GM13976 (cell line): ENCODE results near the gene RANGAP1.
"Not testable (repeated sequence)": the region's sequence is repeated elsewhere in the genome, so short reads cannot be mapped to it uniquely, and the experiment has no call there.

Experiments
- DNase-seq: peaks from one replicate; pipeline ENCODE4 v3.0.0; 2012; ENCODE audit warnings: low spot score
- in situ Hi-C: fragments of 300-500 bp; cut with MboI; formaldehyde crosslinking; loops from one replicate; pipeline ENCODE4 v1.12.0; 2022; ENCODE audit warnings: low sequenced_read_pairs, mixed read lengths, inconsistent platforms; ENCODE audit not compliant: unreplicated experiment
- TF ChIP-seq, protein P1 (sequence below): IDR thresholded peaks from 2 replicates; pipeline ENCODE4 v1.5.1; 2012; ENCODE audit warnings: borderline replicate concordance, mild to moderate bottlenecking; ENCODE audit not compliant: insufficient read depth; ENCODE audit errors: extremely low read depth, missing control alignments, control extremely low read depth

RANGAP1 gene

DNA sequence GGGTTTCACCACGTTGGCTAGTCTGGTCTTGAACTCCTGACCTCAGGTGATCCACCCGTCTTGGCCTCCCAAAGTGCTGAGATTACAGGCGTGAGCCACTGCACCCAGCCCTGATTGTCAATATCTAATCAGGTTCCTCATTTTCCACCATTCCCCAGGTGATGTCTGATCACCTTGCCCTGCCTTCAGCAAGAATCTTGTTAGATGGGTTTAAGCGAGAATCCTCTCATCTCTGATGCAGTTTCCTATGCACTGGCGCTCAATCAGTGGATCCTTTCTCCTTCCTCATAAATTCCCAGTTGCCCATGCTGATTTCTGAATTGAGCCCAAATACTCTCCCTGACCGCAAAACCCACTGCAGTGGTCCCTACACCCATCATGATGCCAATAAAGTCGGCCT is 14.7 kb upstream of the RANGAP1 start:
- in situ Hi-C loops: no loop called here
- TF ChIP-seq, protein P1, sequence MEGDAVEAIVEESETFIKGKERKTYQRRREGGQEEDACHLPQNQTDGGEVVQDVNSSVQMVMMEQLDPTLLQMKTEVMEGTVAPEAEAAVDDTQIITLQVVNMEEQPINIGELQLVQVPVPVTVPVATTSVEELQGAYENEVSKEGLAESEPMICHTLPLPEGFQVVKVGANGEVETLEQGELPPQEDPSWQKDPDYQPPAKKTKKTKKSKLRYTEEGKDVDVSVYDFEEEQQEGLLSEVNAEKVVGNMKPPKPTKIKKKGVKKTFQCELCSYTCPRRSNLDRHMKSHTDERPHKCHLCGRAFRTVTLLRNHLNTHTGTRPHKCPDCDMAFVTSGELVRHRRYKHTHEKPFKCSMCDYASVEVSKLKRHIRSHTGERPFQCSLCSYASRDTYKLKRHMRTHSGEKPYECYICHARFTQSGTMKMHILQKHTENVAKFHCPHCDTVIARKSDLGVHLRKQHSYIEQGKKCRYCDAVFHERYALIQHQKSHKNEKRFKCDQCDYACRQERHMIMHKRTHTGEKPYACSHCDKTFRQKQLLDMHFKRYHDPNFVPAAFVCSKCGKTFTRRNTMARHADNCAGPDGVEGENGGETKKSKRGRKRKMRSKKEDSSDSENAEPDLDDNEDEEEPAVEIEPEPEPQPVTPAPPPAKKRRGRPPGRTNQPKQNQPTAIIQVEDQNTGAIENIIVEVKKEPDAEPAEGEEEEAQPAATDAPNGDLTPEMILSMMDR: no peak
- no peak for DNase-seq

DNA sequence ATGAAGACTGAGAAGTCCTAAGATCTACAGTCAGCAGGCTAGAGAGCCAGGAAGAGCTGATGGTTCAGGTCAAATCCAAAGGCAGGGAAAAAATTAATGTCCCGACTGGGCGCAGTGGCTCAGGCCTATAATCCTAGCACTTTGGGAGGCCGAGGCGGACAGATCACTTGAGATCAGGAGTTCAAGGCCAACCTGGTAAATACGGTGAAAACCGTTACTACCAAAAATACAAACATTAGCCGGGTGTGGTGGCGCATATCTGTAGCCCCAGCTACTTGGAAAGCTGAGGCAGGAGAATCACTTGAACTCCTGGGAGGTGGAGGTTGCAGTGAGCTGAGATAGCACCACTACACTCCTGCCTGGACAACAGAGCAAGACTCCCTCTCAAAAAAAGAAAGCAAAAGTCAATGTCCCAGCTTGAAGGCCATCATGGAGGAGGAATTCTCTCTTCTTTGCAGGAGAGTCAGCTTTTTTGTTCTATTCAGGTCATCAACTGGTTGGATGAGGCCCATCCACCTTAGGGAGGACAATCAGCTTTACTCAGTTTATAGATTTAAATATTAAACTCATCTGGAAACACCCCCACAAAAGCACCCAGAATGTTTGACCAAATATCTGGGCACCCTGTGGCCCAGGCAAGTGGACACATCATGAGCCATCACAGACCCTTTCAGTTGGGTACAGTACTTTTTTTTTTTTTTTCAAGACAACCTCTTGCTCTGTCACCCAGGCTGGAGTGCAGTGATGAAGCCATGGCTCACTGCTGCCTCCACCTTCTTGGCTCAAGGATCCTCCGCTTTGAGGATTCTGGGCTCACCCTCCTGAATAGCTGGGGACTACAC is 11.1 kb upstream of the RANGAP1 start:
- TF ChIP-seq, protein P1: no peak
- no peak for DNase-seq
- in situ Hi-C loops: no loop called here

DNA sequence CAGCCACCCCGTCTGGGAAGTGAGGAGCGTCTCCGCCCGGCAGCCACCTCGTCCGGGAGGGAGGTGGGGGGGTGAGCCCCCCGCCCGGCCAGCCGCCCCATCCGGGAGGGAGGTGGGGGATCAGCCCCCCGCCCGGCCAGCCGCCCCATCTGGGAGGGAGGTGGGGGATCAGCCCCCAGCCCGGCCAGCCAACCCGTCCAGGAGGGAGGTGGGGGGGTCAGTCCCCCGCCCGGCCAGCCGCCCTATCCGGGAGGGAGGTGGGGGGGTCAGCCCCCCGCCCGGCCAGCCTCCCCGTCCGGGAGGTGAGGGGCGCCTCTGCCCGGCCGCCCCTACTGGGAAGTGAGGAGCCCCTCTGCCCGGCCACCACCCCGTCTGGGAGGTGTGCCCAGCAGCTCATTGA is 8.8 kb upstream of the RANGAP1 start:
- DNase-seq, in situ Hi-C loops: not testable (repeated sequence)

DNA sequence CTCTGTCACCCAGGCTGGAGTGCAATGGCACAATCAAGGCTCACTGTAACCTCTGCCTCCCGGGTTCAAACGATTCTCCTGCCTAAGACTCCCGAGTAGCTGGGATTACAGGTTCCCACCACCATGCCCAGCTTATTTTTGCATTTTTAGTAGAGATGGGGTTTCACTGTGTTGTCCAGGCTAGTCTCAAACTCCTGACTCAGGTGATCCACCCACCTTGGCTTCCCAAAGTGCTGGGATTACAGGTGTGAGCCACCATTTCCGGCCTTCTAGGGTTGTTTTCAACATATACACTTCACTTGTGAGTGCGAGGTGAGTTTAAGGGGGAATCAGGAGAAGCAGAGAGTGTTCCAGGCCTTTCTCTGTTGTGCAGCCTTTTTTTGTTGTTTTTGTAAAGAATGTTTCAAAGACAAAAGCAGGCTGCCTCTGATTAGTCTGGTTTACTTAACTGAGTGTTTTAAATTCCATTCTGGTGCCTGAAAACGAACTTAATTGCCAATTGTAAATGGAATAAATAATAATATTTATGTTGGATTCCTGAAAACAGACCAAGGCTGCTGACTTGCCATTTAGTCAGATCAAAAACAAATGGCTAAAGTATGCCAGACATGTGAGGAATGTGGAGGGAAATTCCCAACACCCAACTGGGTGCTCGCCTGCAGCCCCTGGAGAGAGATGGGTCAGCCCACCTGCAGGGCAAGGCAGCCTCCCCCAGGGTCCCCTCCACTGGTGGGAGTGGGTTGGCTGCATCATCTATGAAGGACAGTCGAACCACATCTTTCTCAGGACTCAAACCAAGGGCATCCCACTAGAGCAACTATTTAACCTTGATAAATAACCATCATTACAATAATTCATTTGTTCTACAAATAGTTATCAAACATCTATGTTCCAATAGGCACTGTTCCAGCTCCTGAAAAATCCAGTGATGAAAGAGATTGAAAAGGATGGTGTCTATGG is 4.6 kb upstream of the RANGAP1 start:
- in situ Hi-C loops: no loop called here
- TF ChIP-seq, protein P1: no peak
- DNase-seq: no peak

DNA sequence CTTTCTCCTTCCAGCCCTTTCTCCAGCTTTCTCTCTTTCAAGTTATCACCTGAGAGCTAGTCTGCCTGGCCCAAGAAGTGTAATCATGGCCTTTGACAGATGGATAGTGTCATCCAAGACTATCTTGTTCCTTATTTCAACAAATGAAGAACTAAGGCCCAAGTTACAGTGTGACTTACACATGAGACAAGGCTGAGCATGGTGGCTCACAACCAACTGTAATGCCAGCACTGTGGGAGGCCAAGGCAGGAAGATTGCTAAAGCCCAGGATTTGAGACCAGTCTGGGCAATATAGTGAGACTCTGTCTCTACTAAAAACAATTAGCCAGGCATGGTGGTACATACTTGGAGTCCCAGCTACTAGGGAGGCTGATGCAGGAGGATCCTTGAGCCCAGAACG is 3.7 kb upstream of the RANGAP1 start:
- in situ Hi-C loops: no loop called here
- no peak for DNase-seq
- TF ChIP-seq, protein P1: no peak

DNA sequence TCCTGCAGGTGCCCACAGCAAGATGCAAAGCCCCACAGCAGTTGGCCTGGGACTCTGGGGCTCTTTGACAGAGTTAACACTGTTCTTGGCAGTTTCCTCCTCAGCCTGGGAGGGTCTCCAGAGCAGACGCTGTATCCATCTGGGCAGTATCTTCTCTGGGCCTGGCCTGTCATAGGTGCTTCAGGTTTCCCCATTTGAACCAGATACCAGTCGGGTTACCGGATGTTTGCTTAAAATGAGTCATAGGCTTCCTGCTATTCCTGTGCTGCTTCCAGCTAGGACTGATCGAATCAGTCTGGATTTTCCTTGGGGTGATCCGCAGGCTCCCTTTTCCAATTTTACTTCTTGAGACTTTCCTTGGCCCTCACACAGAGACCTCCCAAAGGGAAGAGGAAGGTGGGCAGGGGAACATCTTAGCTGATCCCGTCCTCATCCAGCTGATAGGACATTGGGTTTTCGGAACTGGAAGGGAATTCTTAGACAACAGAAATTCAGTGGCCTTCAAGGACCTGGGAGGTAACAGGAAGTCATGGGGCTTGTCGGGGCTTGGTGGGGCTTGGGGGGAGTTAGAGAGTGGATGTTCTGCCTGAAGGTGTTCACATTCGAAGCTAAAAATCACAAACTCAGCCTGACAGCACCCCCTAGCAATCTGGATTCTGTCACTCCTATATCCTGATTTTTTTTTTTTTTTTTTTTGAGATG is 2.4 kb upstream of the RANGAP1 start:
- no peak for DNase-seq
- TF ChIP-seq, protein P1: no peak
- in situ Hi-C loops: no loop called here
